ENCODE results near the gene TXLNG. TPM values are rescaled to one million over a fixed set of nuclear protein-coding genes. Genes with fewer than 3 reads are reported as not detected.

Gene TXLNG
- total RNA-seq, 2 donors from 2014 or later: 8.8 to 11.3 TPM

DNA sequence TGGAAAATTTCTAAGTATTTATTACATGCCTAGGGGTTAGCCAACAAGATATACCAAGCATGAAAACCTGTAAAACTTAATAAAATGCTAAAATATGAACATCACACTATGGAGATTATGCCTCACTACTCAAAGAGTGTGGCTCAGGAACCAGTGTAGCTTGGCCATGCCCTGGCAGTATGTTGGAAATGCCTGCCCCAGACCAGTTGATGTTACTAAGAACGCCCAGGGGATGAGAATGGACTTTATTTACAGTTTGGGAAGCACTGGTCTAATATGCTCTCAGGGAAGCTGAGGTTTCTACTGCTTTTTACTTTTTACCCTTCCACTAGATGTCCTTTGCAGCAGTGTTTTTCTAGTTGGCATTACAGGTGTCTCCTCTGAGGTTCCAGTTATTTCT lies 23.7 kb upstream of the TXLNG start:
- Histone ChIP-seq H3K4me3 (no peak overlapping the region), H3K4me1 (no peaks in the 10 kb centered on the region), H3K9me3 (no peaks in the 10 kb centered on the region), H3K36me3 (peaks cover 10% of the 10 kb centered on the region), H3K27ac (no peak overlapping the region), H3K27me3 (no peaks in the 10 kb centered on the region), H3K9ac (ENCODE audit: low read depth in 2 of 2, low read length in 2 of 2) (no peak overlapping the region)
- no peak for TF ChIP-seq CTCF (IDR thresholded peaks at IDR 0.05)
- intact Hi-C loops (cut with DNase I): no loop called here
- no peak for DNase-seq

DNA sequence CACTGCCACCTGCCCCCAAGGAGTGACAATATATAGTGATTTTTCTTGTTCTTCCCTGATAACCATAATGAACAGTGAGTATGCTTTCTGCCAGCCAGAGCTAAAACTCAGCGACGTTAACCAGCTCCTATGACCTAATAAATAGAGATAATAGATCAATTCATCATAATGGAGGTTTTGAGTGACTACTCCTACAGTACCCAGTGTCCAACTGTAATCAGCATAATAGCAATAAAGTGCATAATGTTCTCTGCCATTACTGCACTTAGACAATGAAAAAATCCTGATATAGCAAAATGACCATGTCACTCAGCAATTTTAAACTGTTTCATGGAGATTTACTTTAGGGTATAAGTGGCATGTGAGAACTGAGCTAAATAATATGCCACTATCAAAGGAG lies 20.7 kb upstream of the TXLNG start:
- H3K4me1 ChIP-seq: no peaks in the 10 kb centered on the region
- no peaks in the 10 kb centered on the region for H3K36me3 ChIP-seq
- no peaks in the 10 kb centered on the region for H3K27me3 ChIP-seq
- TF ChIP-seq CTCF (IDR thresholded peaks at IDR 0.05): no peak
- H3K4me3 ChIP-seq: no peak overlapping the region
- intact Hi-C loops (cut with DNase I): no loop called here
- H3K27ac ChIP-seq: no peak overlapping the region
- H3K9me3 ChIP-seq: no peaks in the 10 kb centered on the region
- H3K9ac ChIP-seq (ENCODE audit: low read depth in 2 of 2, low read length in 2 of 2): no peak overlapping the region
- no peak for DNase-seq

DNA sequence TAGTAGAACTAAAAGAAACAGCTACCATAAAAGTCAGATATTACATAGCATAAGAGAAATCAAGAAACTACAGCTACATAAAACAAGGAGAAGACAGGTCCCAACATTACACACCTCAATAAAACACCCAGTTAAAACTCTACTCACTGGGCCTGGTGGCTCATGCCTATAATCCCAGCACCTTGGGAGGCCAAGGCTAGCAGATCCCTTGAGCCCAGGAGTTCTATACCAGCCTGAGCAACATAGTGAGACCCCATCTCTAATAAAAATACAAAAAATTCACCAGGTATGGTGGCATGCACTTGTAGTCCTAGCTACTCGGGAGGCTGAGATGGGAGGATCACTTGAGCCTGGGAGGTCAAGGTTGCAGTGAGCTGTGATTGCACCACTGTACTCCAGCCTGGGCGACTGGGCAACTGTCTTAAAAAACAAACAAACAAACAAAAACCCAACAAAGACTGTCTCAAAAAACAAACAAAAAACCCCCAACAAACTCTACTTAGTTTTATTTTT lies 15.2 kb upstream of the TXLNG start:
- intact Hi-C loops (cut with DNase I): no loop called here
- no peak overlapping the region for H3K27ac ChIP-seq
- H3K4me1 ChIP-seq: no peaks in the 10 kb centered on the region
- no peaks in the 10 kb centered on the region for H3K36me3 ChIP-seq
- H3K27me3 ChIP-seq: no peaks in the 10 kb centered on the region
- H3K9me3 ChIP-seq: no peaks in the 10 kb centered on the region
- TF ChIP-seq CTCF (IDR thresholded peaks at IDR 0.05): no peak
- no peak for DNase-seq
- no peak overlapping the region for H3K4me3 ChIP-seq
- no peak overlapping the region for H3K9ac ChIP-seq (ENCODE audit: low read depth in 2 of 2, low read length in 2 of 2)

- TF ChIP-seq CTCF (IDR thresholded peaks at IDR 0.05): no peak
These were observed 14.5 kb upstream of the TXLNG start for GRCh38 chrX:16771483-16772398.

DNA sequence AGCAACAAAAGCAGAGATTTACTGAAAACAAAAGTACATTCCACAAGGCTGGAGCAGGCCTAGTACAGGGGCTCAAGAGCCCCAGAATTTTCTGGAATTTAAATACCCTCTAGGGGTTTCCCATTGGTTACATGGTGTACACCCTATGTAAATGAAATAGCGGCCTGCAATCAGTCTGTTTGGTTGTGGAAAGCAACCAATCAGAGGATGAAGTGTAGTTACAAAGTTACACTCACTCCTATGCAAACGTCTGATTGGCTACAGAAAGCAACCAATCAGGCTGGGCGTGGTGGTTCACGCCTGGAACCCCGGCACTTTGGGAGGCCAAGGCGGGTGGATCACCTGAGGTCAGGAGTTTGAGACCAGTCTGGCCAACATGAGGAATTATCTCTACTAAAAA lies 13.8 kb upstream of the TXLNG start:
- no peak overlapping the region for H3K9ac ChIP-seq (ENCODE audit: low read depth in 2 of 2, low read length in 2 of 2)
- H3K4me3 ChIP-seq: no peak overlapping the region
- H3K9me3 ChIP-seq: no peaks in the 10 kb centered on the region
- H3K27ac ChIP-seq: no peak overlapping the region
- intact Hi-C loops (cut with DNase I): no loop called here
- no peaks in the 10 kb centered on the region for H3K27me3 ChIP-seq
- no peak for DNase-seq
- H3K36me3 ChIP-seq: no peaks in the 10 kb centered on the region
- no peak for TF ChIP-seq CTCF (IDR thresholded peaks at IDR 0.05)
- H3K4me1 ChIP-seq: no peaks in the 10 kb centered on the region

More at GRCh38 chrX:16771483-16772398, 14.5 kb upstream of the TXLNG start:
- Histone ChIP-seq H3K9me3 (no peaks in the 10 kb centered on the region), H3K27me3 (no peaks in the 10 kb centered on the region), H3K27ac (no peak overlapping the region), H3K4me1 (no peaks in the 10 kb centered on the region), H3K9ac (ENCODE audit: low read depth in 2 of 2, low read length in 2 of 2) (peak overlapping the region in 1 of 2 donors; percentile 6), H3K36me3 (no peaks in the 10 kb centered on the region), H3K4me3 (no peak overlapping the region)
- intact Hi-C loops (cut with DNase I): no loop called here
- peak; percentile 67 for DNase-seq
